Bronchial epithelial cell (primary cell): ENCODE data around the gene CARD16. TPM values are rescaled to one million over a fixed set of nuclear protein-coding genes. Genes with fewer than 3 reads are reported as not detected.
A peak's percentile ranks its signal among the peaks of the same experiment; 100 is the strongest.

Experiments
- DNase-seq: peaks from one replicate; pipeline ENCODE4 v3.0.0-alpha.2; 2010; ENCODE audit warnings: low read depth
- FAIRE-seq: peaks from 2 replicates; lab custom pipeline; 2011; peaks lifted over from hg19 to GRCh38; lab: Jason Lieb, UNC
- H3K27me3 ChIP-seq: 2 replicates; pipeline ENCODE4 v1.5.1; 2011; ENCODE audit warnings: low read length; ENCODE audit not compliant: control insufficient read depth, insufficient read depth
- H3K36me3 ChIP-seq: 2 replicates; pipeline ENCODE4 v1.5.1; 2011; ENCODE audit warnings: low read length; ENCODE audit not compliant: control insufficient read depth, insufficient read depth
- H3K4me3 ChIP-seq: 2 replicates; pipeline ENCODE4 v1.5.1; 2011; ENCODE audit warnings: mild to moderate bottlenecking, low read depth, low read length, control low read depth
- total RNA-seq: library from RNA; depleted of rRNA; stranded (reverse); fragments of >200 nt; gene quantifications from 2 replicates; pipeline ENCODE4 v1.2.1, GENCODE V29; 2014
- TF ChIP-seq, protein P1 (sequence below): IDR thresholded peaks from 2 replicates; pipeline ENCODE4 v1.5.1; 2011; ENCODE audit warnings: mild to moderate bottlenecking, moderate library complexity, low read length, control low read depth, inconsistent platforms; ENCODE audit not compliant: insufficient read depth, severe bottlenecking

The CARD16 gene
- total RNA-seq, 1 donor from 2014 or later, result 0.53 TPM

DNA sequence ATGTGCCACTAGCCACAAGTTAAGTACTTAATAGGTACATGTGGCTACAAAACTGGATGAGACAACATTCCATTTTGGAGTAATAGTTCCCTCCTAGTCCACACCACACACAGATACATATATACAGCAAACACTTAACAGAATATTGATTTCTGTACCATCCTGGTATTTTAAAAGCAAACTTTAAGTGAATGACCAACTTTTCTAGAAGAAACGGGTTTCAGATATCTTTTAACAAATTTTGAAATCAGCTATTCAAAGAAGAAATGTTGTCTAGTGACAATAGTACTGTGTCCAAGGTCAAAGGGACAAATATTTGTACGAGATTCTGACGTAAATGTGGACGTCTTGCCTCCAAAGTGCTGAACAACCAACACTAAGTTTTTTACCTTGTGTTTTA lies 12.3 kb upstream of the CARD16 start:
- DNase-seq (no peak), FAIRE-seq (no peak)
- TF ChIP-seq, protein P1, sequence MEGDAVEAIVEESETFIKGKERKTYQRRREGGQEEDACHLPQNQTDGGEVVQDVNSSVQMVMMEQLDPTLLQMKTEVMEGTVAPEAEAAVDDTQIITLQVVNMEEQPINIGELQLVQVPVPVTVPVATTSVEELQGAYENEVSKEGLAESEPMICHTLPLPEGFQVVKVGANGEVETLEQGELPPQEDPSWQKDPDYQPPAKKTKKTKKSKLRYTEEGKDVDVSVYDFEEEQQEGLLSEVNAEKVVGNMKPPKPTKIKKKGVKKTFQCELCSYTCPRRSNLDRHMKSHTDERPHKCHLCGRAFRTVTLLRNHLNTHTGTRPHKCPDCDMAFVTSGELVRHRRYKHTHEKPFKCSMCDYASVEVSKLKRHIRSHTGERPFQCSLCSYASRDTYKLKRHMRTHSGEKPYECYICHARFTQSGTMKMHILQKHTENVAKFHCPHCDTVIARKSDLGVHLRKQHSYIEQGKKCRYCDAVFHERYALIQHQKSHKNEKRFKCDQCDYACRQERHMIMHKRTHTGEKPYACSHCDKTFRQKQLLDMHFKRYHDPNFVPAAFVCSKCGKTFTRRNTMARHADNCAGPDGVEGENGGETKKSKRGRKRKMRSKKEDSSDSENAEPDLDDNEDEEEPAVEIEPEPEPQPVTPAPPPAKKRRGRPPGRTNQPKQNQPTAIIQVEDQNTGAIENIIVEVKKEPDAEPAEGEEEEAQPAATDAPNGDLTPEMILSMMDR, result no peak
- no peaks in the 10 kb centered on the region for H3K36me3 ChIP-seq
- no peaks in the 10 kb centered on the region for H3K27me3 ChIP-seq
- H3K4me3 ChIP-seq, result no peak overlapping the region

DNA sequence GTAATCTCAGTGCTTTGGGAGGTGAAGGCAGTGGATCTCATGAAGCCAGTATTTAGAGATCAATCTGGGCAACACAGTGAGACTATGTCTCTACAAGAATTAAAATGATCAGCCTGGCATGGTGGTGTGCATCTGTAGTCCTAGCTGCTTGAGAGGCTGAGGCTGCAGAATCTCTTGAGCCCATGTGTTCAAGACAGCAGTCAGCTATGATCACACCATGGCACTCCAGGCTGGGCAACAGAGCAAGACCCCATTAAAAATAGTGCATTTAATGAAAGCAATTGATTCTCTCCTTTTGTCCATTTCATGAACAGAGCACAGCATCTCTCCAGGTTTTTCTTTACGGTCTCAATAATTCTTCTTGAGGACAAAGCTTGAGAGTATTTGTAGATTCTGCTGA lies 11.3 kb upstream of the CARD16 start:
- Histone ChIP-seq H3K4me3 (no peak overlapping the region), H3K36me3 (no peaks in the 10 kb centered on the region), H3K27me3 (no peaks in the 10 kb centered on the region)
- TF ChIP-seq, protein P1, result no peak
- FAIRE-seq (peak; percentile 43), DNase-seq (no peak)

DNA sequence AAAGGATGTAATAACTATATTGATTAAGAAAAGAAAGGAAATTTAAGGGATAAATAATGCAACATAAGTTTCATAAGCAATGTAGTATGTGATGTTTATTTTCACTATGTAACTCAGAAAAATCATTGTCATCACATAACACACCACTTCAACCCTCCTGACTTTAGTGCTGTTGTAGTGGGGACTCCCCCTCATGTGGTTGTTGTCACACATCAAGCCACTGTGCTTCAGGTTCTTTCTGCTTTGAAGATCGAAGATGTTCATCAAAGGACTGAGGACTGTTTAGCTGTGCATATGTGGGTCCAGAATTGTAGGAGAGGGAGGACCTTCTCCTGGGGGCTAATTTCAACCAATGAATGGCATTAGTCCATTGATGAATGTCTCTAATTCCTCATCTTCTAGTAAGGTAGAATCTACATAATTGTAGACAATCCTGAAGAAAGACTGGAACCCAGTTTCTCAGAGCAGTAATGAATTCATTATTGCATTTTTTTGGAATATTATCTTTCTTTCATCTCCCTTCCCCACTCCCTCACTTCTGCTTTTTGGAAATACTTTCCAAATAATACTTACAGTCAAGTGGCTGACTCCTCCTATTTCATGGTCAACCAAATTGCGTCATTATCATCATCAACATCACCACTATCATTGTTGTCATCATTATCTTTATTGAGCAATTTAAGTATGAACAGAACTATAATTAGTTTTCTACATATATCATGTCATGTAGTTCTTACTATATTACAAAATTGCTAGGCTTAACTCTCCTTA lies 9.8 kb upstream of the CARD16 start:
- no peak for DNase-seq
- no peaks in the 10 kb centered on the region for H3K27me3 ChIP-seq
- H3K36me3 ChIP-seq, result no peaks in the 10 kb centered on the region
- no peak for FAIRE-seq
- H3K4me3 ChIP-seq, result no peak overlapping the region
- TF ChIP-seq, protein P1, result no peak

DNA sequence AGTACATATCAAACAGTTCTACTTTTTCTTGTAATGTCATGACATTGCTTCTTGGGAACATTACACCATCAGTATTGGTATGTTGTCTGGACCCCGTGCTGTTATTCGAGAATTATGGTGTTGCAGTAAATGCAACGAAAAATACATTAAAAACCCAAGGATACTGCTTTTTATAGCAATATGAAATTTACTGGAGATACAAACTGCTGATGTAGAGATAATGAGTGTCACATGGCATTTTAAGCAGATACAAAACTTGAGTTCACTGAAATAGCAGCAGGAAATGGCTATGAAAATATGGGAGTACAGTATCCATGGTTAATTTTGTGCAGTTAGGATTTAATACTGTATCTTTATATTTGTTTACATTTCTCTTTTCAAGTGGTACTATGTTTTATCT lies 7.4 kb upstream of the CARD16 start:
- H3K27me3 ChIP-seq, result no peaks in the 10 kb centered on the region
- TF ChIP-seq, protein P1, result no peak
- DNase-seq, result no peak
- no peak overlapping the region for H3K4me3 ChIP-seq
- FAIRE-seq, result no peak
- H3K36me3 ChIP-seq, result no peaks in the 10 kb centered on the region

DNA sequence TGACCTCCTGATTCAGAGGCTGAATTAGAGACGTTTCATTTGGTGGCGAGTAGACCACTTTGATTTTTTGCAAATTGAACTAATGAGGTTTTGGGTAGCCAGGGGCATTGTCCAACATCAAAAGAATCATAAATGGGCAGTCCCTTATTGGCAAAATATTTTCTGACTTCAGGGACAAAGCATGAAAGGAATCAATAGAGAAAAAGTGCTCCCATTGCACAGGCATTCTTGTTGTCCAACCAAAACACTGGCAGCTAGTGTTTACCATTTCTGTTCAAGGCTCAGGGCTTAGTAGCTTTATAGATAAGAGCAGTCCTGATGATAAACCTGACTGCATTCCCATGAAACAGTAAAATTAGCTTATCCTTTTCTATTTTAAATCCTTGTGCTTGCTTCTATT lies 6.4 kb upstream of the CARD16 start:
- DNase-seq (no peak), FAIRE-seq (no peak)
- TF ChIP-seq, protein P1, result no peak
- no peaks in the 10 kb centered on the region for H3K36me3 ChIP-seq
- H3K4me3 ChIP-seq, result no peak overlapping the region
- no peaks in the 10 kb centered on the region for H3K27me3 ChIP-seq

DNA sequence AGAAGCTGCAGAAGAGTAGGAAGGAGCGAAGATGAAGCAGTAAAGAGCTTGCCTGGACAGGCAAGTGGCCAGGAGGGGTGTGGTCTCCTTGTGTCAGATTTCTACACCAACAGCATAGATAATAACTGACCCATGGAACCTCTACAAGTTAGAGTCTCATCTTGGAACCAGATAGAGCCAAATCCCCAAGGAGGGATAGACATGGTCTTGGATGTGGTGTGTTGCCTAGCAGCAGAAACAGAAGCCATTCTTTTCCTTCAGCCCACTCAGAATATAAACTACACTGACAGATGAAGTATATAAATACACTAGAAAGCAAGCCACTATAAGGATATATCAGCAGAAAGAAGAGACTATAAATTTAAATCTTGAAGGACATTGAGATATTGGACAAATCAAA lies 4.3 kb upstream of the CARD16 start:
- TF ChIP-seq, protein P1, result no peak
- H3K4me3 ChIP-seq, result no peak overlapping the region
- H3K27me3 ChIP-seq, result no peaks in the 10 kb centered on the region
- no peaks in the 10 kb centered on the region for H3K36me3 ChIP-seq
- FAIRE-seq, result no peak
- peak; percentile 25 for DNase-seq
